ENCODE results near the gene CWC22.

DNA sequence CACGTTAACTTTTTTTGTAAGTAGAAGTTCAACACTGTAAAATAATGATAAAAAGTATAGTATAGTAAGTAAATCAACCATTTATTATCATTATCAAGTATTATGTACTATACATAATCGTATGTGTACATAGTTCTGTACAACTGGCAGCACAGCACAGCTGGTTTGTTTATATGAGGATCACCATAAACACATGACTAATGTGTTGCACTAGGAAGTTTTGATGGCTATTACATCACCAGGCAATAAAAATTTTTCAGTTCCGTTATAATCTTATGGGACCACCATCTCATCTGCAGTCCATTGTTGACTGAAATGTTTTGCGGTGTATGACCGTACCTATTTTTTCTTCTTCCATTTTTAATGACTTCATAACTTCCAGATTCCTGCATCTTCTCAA lies 106.4 kb downstream of the CWC22 start:
- TF ChIP-seq, protein P1, sequence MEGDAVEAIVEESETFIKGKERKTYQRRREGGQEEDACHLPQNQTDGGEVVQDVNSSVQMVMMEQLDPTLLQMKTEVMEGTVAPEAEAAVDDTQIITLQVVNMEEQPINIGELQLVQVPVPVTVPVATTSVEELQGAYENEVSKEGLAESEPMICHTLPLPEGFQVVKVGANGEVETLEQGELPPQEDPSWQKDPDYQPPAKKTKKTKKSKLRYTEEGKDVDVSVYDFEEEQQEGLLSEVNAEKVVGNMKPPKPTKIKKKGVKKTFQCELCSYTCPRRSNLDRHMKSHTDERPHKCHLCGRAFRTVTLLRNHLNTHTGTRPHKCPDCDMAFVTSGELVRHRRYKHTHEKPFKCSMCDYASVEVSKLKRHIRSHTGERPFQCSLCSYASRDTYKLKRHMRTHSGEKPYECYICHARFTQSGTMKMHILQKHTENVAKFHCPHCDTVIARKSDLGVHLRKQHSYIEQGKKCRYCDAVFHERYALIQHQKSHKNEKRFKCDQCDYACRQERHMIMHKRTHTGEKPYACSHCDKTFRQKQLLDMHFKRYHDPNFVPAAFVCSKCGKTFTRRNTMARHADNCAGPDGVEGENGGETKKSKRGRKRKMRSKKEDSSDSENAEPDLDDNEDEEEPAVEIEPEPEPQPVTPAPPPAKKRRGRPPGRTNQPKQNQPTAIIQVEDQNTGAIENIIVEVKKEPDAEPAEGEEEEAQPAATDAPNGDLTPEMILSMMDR (IDR thresholded peaks at IDR 0.05; ENCODE audit: poor library complexity): no peak
- no peak for TF ChIP-seq EZH2 (IDR thresholded peaks at IDR 0.05; ENCODE audit: borderline replicate concordance)
- TF ChIP-seq EZH2phosphoT487 (IDR thresholded peaks at IDR 0.05; ENCODE audit: low read depth, severe bottlenecking, unreplicated experiment): no peak
